ENCODE data around the gene FMN2. TPM values are rescaled to one million over a fixed set of nuclear protein-coding genes. Genes with fewer than 3 reads are reported as not detected.

FMN2 gene
- total RNA-seq, 1 experiment from 2014 or later = not detected

- H3K4me3 Mint-ChIP-seq (ENCODE audit: unreplicated experiment) = no peak overlapping the region
- no peak for DNase-seq
- POLR2A ChIA-PET = no interaction called here
- no peak overlapping the region for H3K4me3 ChIP-seq (ENCODE audit: low read depth, low read length)
- no peaks in the 10 kb centered on the region for H3K36me3 Mint-ChIP-seq (ENCODE audit: insufficient read depth, unreplicated experiment)
- H3K27ac Mint-ChIP-seq (ENCODE audit: unreplicated experiment) = no peak overlapping the region
- H3K4me1 ChIP-seq = no peaks in the 10 kb centered on the region
- TF ChIP-seq, protein P1, sequence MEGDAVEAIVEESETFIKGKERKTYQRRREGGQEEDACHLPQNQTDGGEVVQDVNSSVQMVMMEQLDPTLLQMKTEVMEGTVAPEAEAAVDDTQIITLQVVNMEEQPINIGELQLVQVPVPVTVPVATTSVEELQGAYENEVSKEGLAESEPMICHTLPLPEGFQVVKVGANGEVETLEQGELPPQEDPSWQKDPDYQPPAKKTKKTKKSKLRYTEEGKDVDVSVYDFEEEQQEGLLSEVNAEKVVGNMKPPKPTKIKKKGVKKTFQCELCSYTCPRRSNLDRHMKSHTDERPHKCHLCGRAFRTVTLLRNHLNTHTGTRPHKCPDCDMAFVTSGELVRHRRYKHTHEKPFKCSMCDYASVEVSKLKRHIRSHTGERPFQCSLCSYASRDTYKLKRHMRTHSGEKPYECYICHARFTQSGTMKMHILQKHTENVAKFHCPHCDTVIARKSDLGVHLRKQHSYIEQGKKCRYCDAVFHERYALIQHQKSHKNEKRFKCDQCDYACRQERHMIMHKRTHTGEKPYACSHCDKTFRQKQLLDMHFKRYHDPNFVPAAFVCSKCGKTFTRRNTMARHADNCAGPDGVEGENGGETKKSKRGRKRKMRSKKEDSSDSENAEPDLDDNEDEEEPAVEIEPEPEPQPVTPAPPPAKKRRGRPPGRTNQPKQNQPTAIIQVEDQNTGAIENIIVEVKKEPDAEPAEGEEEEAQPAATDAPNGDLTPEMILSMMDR (IDR thresholded peaks at IDR 0.05; ENCODE audit: insufficient read depth in 1 of 2, low read depth in 1 of 2, low read length in 1 of 2, severe bottlenecking in 1 of 2, unreplicated experiment in 1 of 2) = no peak
- no peaks in the 10 kb centered on the region for H3K27me3 Mint-ChIP-seq (ENCODE audit: insufficient read depth, unreplicated experiment)
- CTCF ChIA-PET = no interaction called here
- H3K4me1 Mint-ChIP-seq (ENCODE audit: low read depth, unreplicated experiment) = no peaks in the 10 kb centered on the region
- no peaks in the 10 kb centered on the region for H3K9me3 ChIP-seq
- no peaks in the 10 kb centered on the region for H3K9me3 Mint-ChIP-seq (ENCODE audit: unreplicated experiment)
- H3K27me3 ChIP-seq (replicated peaks; ENCODE audit: control insufficient read depth, insufficient read depth, low read length) = no peaks in the 10 kb centered on the region
- no TSS peak for BruUV-seq (replicated peaks)
- intact Hi-C loops (cut with micrococcal nuclease; ENCODE audit: unreplicated experiment) = no loop called here
- H3K36me3 ChIP-seq (ENCODE audit: control insufficient read depth, insufficient read depth, low read length) = no peaks in the 10 kb centered on the region
These were observed 202.9 kb downstream of the FMN2 start for GRCh38 chr1:240294566-240294965.

GRCh38 chr1:240295811-240296210, 204.1 kb downstream of the FMN2 start:
- no peak overlapping the region for H3K4me3 Mint-ChIP-seq (ENCODE audit: unreplicated experiment)
- CTCF ChIA-PET = no interaction called here
- TF ChIP-seq, protein P1 (IDR thresholded peaks at IDR 0.05; ENCODE audit: insufficient read depth in 1 of 2, low read depth in 1 of 2, low read length in 1 of 2, severe bottlenecking in 1 of 2, unreplicated experiment in 1 of 2) = no peak

DNA sequence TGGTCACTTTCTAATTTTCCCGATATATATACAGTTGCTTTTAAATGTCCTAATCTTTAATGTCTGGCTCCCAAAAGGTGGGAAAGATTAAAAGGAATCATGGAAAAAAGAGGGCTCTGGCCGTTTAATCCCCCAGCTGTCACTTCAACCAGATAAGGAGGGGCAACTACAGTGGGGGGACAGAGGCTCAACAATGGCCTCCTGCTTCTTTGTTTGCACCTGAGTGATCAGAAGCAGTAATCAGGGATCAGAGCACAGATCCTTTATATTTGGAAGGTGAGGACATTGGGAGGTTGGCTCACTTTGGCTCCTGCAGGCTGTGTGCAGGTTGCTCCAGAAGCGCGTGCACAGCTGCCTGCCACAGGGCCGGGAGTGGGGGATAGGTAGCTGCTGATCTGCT, 212.8 kb downstream of the FMN2 start:
- H3K36me3 ChIP-seq (ENCODE audit: control insufficient read depth, insufficient read depth, low read length) = no peaks in the 10 kb centered on the region
- Mint-ChIP-seq H3K36me3 (ENCODE audit: insufficient read depth, unreplicated experiment) (no peaks in the 10 kb centered on the region), H3K27me3 (ENCODE audit: insufficient read depth, unreplicated experiment) (peaks cover 14% of the 10 kb centered on the region), H3K9me3 (ENCODE audit: unreplicated experiment) (peaks cover 10% of the 10 kb centered on the region), H3K4me1 (ENCODE audit: low read depth, unreplicated experiment) (no peaks in the 10 kb centered on the region), H3K27ac (ENCODE audit: unreplicated experiment) (no peak overlapping the region), H3K4me3 (ENCODE audit: unreplicated experiment) (no peak overlapping the region)
- H3K4me1 ChIP-seq = no peaks in the 10 kb centered on the region
- TF ChIP-seq, protein P1 (IDR thresholded peaks at IDR 0.05; ENCODE audit: insufficient read depth in 1 of 2, low read depth in 1 of 2, low read length in 1 of 2, severe bottlenecking in 1 of 2, unreplicated experiment in 1 of 2) = no peak
- 0 out of 2 replicates have a peak, but pooled peaks cover 3% of the 10 kb centered on the region for H3K9me3 ChIP-seq
- no peaks in the 10 kb centered on the region for H3K27me3 ChIP-seq (replicated peaks; ENCODE audit: control insufficient read depth, insufficient read depth, low read length)
- intact Hi-C loops (cut with micrococcal nuclease; ENCODE audit: unreplicated experiment) = no loop called here
- ChIA-PET CTCF (no interaction called here), POLR2A (no interaction called here)
- H3K4me3 ChIP-seq (ENCODE audit: low read depth, low read length) = no peak overlapping the region
- no peak for DNase-seq
- BruUV-seq (replicated peaks) = no TSS peak

More at GRCh38 chr1:240295811-240296210, 204.1 kb downstream of the FMN2 start:
- no peak for DNase-seq
- H3K9me3 Mint-ChIP-seq (ENCODE audit: unreplicated experiment) = no peaks in the 10 kb centered on the region
- BruUV-seq (replicated peaks) = no TSS peak
- POLR2A ChIA-PET = no interaction called here
- H3K4me1 Mint-ChIP-seq (ENCODE audit: low read depth, unreplicated experiment) = no peaks in the 10 kb centered on the region
- Histone ChIP-seq H3K4me1 (no peaks in the 10 kb centered on the region), H3K36me3 (ENCODE audit: control insufficient read depth, insufficient read depth, low read length) (no peaks in the 10 kb centered on the region), H3K9me3 (no peaks in the 10 kb centered on the region), H3K27me3 (replicated peaks; ENCODE audit: control insufficient read depth, insufficient read depth, low read length) (no peaks in the 10 kb centered on the region), H3K4me3 (ENCODE audit: low read depth, low read length) (no peak overlapping the region)
- intact Hi-C loops (cut with micrococcal nuclease; ENCODE audit: unreplicated experiment) = no loop called here
- H3K27me3 Mint-ChIP-seq (ENCODE audit: insufficient read depth, unreplicated experiment) = no peaks in the 10 kb centered on the region
- H3K36me3 Mint-ChIP-seq (ENCODE audit: insufficient read depth, unreplicated experiment) = no peaks in the 10 kb centered on the region
- H3K27ac Mint-ChIP-seq (ENCODE audit: unreplicated experiment) = no peak overlapping the region
